ENCODE results near the gene DCT. TPM values are rescaled to one million over a fixed set of nuclear protein-coding genes. Genes with fewer than 3 reads are reported as not detected.

The DCT gene
- polyA plus RNA-seq, 1 of the 3 experiments (the other 2 are of a cell fraction): 0.03 TPM

- TF ChIP-seq NRF1 (IDR thresholded peaks at IDR 0.05; ENCODE audit: low read depth, low read length): no peak
- TF ChIP-seq RCOR1 (IDR thresholded peaks at IDR 0.05; ENCODE audit: low read length): no peak
Observed at GRCh38 chr13:94399812-94400211, 79.7 kb downstream of the DCT start (continued).

GRCh38 chr13:94395860-94396259 lies 83.6 kb downstream of the DCT start:
- CTCF ChIA-PET: no interaction called here
- Histone ChIP-seq H3K27ac (ENCODE audit: low read depth in 2 of 2, low read length in 1 of 2) (no peak overlapping the region), H3K4me2 (no peak overlapping the region), H3K9ac (no peak overlapping the region), H4K20me1 (ENCODE audit: insufficient read depth) (no peaks in the 10 kb centered on the region), H3K36me3 (replicated peaks in 1 of 2; ENCODE audit: control insufficient read depth in 1 of 2, insufficient read depth in 2 of 2, low read length in 1 of 2) (no peaks in the 10 kb centered on the region), H3F3A (replicated peaks; ENCODE audit: insufficient read depth) (no peaks in the 10 kb centered on the region), H3K9me3 (no peaks in the 10 kb centered on the region), H3K4me3 (ENCODE audit: low read depth in 2 of 2, low read length in 1 of 2) (no peak overlapping the region), H3K27me3 (ENCODE audit: insufficient read depth) (no peaks in the 10 kb centered on the region), H3K79me2 (ENCODE audit: insufficient read depth) (no peaks in the 10 kb centered on the region), H3K9me2 (no peaks in the 10 kb centered on the region), H3K4me1 (ENCODE audit: control insufficient read depth in 1 of 2, insufficient read depth in 2 of 2, low read depth in 1 of 2, low read length in 1 of 2) (no peaks in the 10 kb centered on the region; a peak in 1 of 4 replicates), H2AFZ (ENCODE audit: low read depth) (no peak overlapping the region)
- no peak for TF ChIP-seq TCF12 (IDR thresholded peaks at IDR 0.05)
- no peak for DNase-seq
- WGBS (ENCODE audit: low lambda C conversion rate): 58% methylated on average over 5 of the region's 5 CpGs
- POLR2A ChIA-PET: no interaction called here

- H3K4me2 ChIP-seq: no peak overlapping the region
- H2AFZ ChIP-seq (ENCODE audit: low read depth): no peak overlapping the region
- ChIA-PET CTCF (no interaction called here), POLR2A (interaction anchor here (0.5 kb wide), 1 partner anchor 1577 kb away, joined by 4 read pairs; no protein-coding TSS in a partner anchor)
- H3K9me2 ChIP-seq: no peaks in the 10 kb centered on the region
- no peak for DNase-seq
- no peaks in the 10 kb centered on the region for H4K20me1 ChIP-seq (ENCODE audit: insufficient read depth)
- H3K9ac ChIP-seq: no peak overlapping the region
- no peaks in the 10 kb centered on the region for H3K36me3 ChIP-seq (replicated peaks in 1 of 2; ENCODE audit: control insufficient read depth in 1 of 2, insufficient read depth in 2 of 2, low read length in 1 of 2)
- TF ChIP-seq YY1 (IDR thresholded peaks at IDR 0.05; ENCODE audit: low read depth): no peak
- TF ChIP-seq JUND (IDR thresholded peaks at IDR 0.05): no peak
- no peak for TF ChIP-seq ELF1 (IDR thresholded peaks at IDR 0.05)
- TF ChIP-seq GATA2 (CRISPR knock-in tag; IDR thresholded peaks at IDR 0.05): no peak
- no peaks in the 10 kb centered on the region for H3F3A ChIP-seq (replicated peaks; ENCODE audit: insufficient read depth)
- H3K9me3 ChIP-seq: no peaks in the 10 kb centered on the region
- H3K27ac ChIP-seq (ENCODE audit: low read depth in 2 of 2, low read length in 1 of 2): no peak overlapping the region
- no peaks in the 10 kb centered on the region for H3K27me3 ChIP-seq (ENCODE audit: insufficient read depth)
- H3K79me2 ChIP-seq (ENCODE audit: insufficient read depth): no peaks in the 10 kb centered on the region
- H3K4me1 ChIP-seq (ENCODE audit: control insufficient read depth in 1 of 2, insufficient read depth in 2 of 2, low read depth in 1 of 2, low read length in 1 of 2): no peaks in the 10 kb centered on the region; a peak in 1 of 4 replicates
- 70% methylated on average over 4 of the region's 4 CpGs for WGBS (ENCODE audit: low lambda C conversion rate)
- H3K4me3 ChIP-seq (ENCODE audit: low read depth in 2 of 2, low read length in 1 of 2): no peak overlapping the region
Observed at GRCh38 chr13:94394723-94395122, 84.8 kb downstream of the DCT start.

GRCh38 chr13:94390881-94391280 lies 88.6 kb downstream of the DCT start:
- no peak for DNase-seq
- no peak overlapping the region for H3K9ac ChIP-seq
- 79% methylated on average over 2 of the region's 2 CpGs for WGBS (ENCODE audit: low lambda C conversion rate)
- no peaks in the 10 kb centered on the region for H3K27me3 ChIP-seq (ENCODE audit: insufficient read depth)
- H4K20me1 ChIP-seq (ENCODE audit: insufficient read depth): no peaks in the 10 kb centered on the region
- TF ChIP-seq POLR2AphosphoS5 (IDR thresholded peaks at IDR 0.05; ENCODE audit: low read depth, low read length): no peak
- TF ChIP-seq CHD2 (IDR thresholded peaks at IDR 0.05; ENCODE audit: low read length, partially characterized antibody): no peak
- no peak for TF ChIP-seq RCOR1 (IDR thresholded peaks at IDR 0.05; ENCODE audit: low read length)
- no peak for TF ChIP-seq USF2 (IDR thresholded peaks at IDR 0.05; ENCODE audit: borderline replicate concordance, low read depth, low read length)
- no peaks in the 10 kb centered on the region for H3F3A ChIP-seq (replicated peaks; ENCODE audit: insufficient read depth)
- ChIA-PET CTCF (interaction anchor here (0.7 to 1.1 kb wide), 2 partner anchors 9 to 250 kb away, joined by 3 read pairs; no protein-coding TSS in a partner anchor), POLR2A (no interaction called here)
- H3K4me2 ChIP-seq: no peak overlapping the region
- no peaks in the 10 kb centered on the region for H3K9me3 ChIP-seq
- no peaks in the 10 kb centered on the region for H3K4me1 ChIP-seq (ENCODE audit: control insufficient read depth in 1 of 2, insufficient read depth in 2 of 2, low read depth in 1 of 2, low read length in 1 of 2)
- H3K4me3 ChIP-seq (ENCODE audit: low read depth in 2 of 2, low read length in 1 of 2): no peak overlapping the region
- no peaks in the 10 kb centered on the region for H3K9me2 ChIP-seq
- H2AFZ ChIP-seq (ENCODE audit: low read depth): no peak overlapping the region
- no peaks in the 10 kb centered on the region for H3K36me3 ChIP-seq (replicated peaks in 1 of 2; ENCODE audit: control insufficient read depth in 1 of 2, insufficient read depth in 2 of 2, low read length in 1 of 2)
- H3K27ac ChIP-seq (ENCODE audit: low read depth in 2 of 2, low read length in 1 of 2): no peak overlapping the region
- H3K79me2 ChIP-seq (ENCODE audit: insufficient read depth): no peaks in the 10 kb centered on the region

Measured in SK-N-SH (cell line).